MM.1S (cell line): ENCODE data around the gene PCNX3.

Experiments used
- DNase-seq: peaks from one replicate; pipeline ENCODE4 v3.0.0-alpha.2; 2015
- H2AFZ ChIP-seq: fragments of 300-600 bp; sonication (generic); 2 replicates; pipeline ENCODE4 v1.6.0; 2016; ENCODE audit warnings: antibody characterized with exemption, low read length
- H3F3A ChIP-seq: fragments of 300-600 bp; sonication (generic); 2 replicates; pipeline ENCODE4 v1.6.1; 2016; ENCODE audit warnings: mild to moderate bottlenecking, antibody characterized with exemption, low read length, moderate library complexity, mixed read lengths; ENCODE audit not compliant: insufficient read depth
- H3K27ac ChIP-seq: fragments of 300-600 bp; sonication (generic); 2 replicates; pipeline ENCODE4 v1.5.1; 2016; ENCODE audit warnings: mild to moderate bottlenecking, low read length
- H3K27me3 ChIP-seq: fragments of 300-600 bp; sonication (generic); replicated peaks from 2 replicates; pipeline ENCODE4 v1.6.0; 2016; ENCODE audit warnings: low read length; ENCODE audit not compliant: insufficient read depth
- H3K36me3 ChIP-seq: fragments of 300-600 bp; sonication (generic); replicated peaks from 2 replicates; pipeline ENCODE4 v1.6.1; 2016; ENCODE audit warnings: mild to moderate bottlenecking, low read length, mixed read lengths; ENCODE audit not compliant: insufficient read depth
- H3K4me1 ChIP-seq: fragments of 300-600 bp; sonication (generic); 2 replicates; pipeline ENCODE4 v1.6.1; 2016; ENCODE audit warnings: low read length, mixed read lengths
- H3K4me2 ChIP-seq: fragments of 300-600 bp; sonication (generic); 2 replicates; pipeline ENCODE4 v1.6.0; 2016; ENCODE audit warnings: low read depth, low read length
- H3K4me3 ChIP-seq: fragments of 300-600 bp; sonication (generic); 2 replicates; pipeline ENCODE4 v1.5.1; 2016; ENCODE audit warnings: low read length, mixed read lengths
- H3K79me2 ChIP-seq: fragments of 300-600 bp; sonication (generic); 2 replicates; pipeline ENCODE4 v1.6.1; 2016; ENCODE audit warnings: mixed run types, low read length, mixed read lengths
- H3K9ac ChIP-seq: fragments of 300-600 bp; sonication (generic); 2 replicates; pipeline ENCODE4 v1.6.1; 2016; ENCODE audit warnings: low read length, mixed read lengths
- H3K9me2 ChIP-seq: fragments of 300-600 bp; sonication (generic); replicated peaks from 2 replicates; pipeline ENCODE4 v1.6.1; 2016; ENCODE audit warnings: mild to moderate bottlenecking, low read length, mixed read lengths; ENCODE audit not compliant: insufficient read depth
- H3K9me3 ChIP-seq: fragments of 300-600 bp; sonication (generic); replicated peaks from 2 replicates; pipeline ENCODE4 v1.6.1; 2016; ENCODE audit warnings: mild to moderate bottlenecking, low read length, mixed read lengths; ENCODE audit not compliant: insufficient read depth
- H4K20me1 ChIP-seq: fragments of 300-600 bp; sonication (generic); 2 replicates; pipeline ENCODE4 v1.6.1; 2016; ENCODE audit warnings: mild to moderate bottlenecking, low read length, moderate library complexity, mixed read lengths; ENCODE audit not compliant: insufficient read depth
- EZH2 ChIP-seq: fragments of 300-600 bp; sonication (generic); optimal IDR thresholded peaks from 2 replicates; pipeline ENCODE3; 2017; ENCODE audit warnings: low read depth, mild to moderate bottlenecking, antibody characterized with exemption, low read length, mixed read lengths
- EZH2phosphoT487 ChIP-seq: fragments of 300-600 bp; sonication (generic); IDR thresholded peaks from 2 replicates; pipeline ENCODE4 v1.6.1; 2018; ENCODE audit warnings: antibody characterized with exemption, low read length
- TF ChIP-seq, protein P1 (sequence below): fragments of 300-600 bp; sonication (generic); IDR thresholded peaks from 2 replicates; pipeline ENCODE4 v1.5.1; 2016; ENCODE audit warnings: antibody characterized with exemption, low read length, mixed read lengths

The PCNX3 gene

DNA sequence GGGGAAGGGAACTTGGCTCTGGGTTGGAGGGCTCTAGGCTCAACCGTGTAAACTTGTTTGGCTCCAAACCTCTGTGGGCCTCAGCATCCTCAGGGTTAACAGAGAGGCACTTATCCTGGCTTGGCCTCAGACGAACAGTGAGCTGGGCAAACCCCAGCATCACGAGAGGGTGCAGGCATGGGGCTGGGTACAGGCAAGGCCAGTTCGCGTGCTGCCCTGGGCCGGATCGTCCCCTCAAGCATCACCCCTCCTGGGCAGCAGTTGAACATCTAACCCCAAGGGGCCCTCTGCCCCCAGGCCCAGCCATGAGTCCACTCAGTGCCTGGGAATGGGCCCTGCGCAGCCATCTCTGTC, 37.8 kb upstream of the PCNX3 start:
- Histone ChIP-seq H3K27ac (peak overlapping the region; percentile 63; the same call in 1 of the 2 replicates), H3F3A (peaks cover 26% of the 10 kb centered on the region), H3K79me2 (peaks cover 61% of the 10 kb centered on the region), H3K9ac (peak overlapping the region; percentile 87; the same call in 1 of the 2 replicates), H3K36me3 (no peaks in the 10 kb centered on the region), H3K4me2 (peak overlapping the region; percentile 98; the same call in 1 of the 2 replicates), H2AFZ (no peak overlapping the region), H3K4me3 (peak overlapping the region; percentile 91; the same call in 1 of the 2 replicates), H4K20me1 (no peaks in the 10 kb centered on the region), H3K9me3 (no peaks in the 10 kb centered on the region), H3K27me3 (no peaks in the 10 kb centered on the region), H3K4me1 (peaks cover 20% of the 10 kb centered on the region), H3K9me2 (no peaks in the 10 kb centered on the region)
- TF ChIP-seq EZH2phosphoT487 = no peak
- TF ChIP-seq, protein P1, sequence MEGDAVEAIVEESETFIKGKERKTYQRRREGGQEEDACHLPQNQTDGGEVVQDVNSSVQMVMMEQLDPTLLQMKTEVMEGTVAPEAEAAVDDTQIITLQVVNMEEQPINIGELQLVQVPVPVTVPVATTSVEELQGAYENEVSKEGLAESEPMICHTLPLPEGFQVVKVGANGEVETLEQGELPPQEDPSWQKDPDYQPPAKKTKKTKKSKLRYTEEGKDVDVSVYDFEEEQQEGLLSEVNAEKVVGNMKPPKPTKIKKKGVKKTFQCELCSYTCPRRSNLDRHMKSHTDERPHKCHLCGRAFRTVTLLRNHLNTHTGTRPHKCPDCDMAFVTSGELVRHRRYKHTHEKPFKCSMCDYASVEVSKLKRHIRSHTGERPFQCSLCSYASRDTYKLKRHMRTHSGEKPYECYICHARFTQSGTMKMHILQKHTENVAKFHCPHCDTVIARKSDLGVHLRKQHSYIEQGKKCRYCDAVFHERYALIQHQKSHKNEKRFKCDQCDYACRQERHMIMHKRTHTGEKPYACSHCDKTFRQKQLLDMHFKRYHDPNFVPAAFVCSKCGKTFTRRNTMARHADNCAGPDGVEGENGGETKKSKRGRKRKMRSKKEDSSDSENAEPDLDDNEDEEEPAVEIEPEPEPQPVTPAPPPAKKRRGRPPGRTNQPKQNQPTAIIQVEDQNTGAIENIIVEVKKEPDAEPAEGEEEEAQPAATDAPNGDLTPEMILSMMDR = no peak
- TF ChIP-seq EZH2 = no peak
- DNase-seq = no peak

DNA sequence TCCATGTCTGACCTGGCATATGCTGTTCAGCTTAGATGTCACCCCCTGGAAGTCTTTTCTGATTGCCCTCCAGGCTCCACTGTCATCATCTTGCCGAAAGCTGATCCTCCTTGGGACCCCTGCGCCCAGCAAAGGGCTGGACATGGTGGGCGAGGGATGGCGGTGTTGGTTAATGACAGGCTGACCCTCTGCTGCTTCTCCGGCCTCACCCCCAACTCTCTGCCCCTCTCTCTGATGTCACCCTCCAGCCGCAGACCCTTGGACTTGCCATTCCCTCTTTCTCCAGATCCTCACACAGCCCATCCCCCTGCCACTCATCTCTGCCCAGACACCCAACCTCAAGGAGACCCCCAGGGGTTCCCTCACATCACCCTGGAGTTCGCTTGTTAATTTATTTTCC, 37.4 kb upstream of the PCNX3 start:
- H3K27ac ChIP-seq = no peak overlapping the region; the same call in 1 of the 2 replicates
- H3K4me3 ChIP-seq = no peak overlapping the region
- TF ChIP-seq, protein P1 = no peak
- no peak for TF ChIP-seq EZH2phosphoT487
- no peak for TF ChIP-seq EZH2
- no peaks in the 10 kb centered on the region for H3K27me3 ChIP-seq
- H3K9me2 ChIP-seq = no peaks in the 10 kb centered on the region
- H4K20me1 ChIP-seq = no peaks in the 10 kb centered on the region
- H2AFZ ChIP-seq = no peak overlapping the region
- H3K79me2 ChIP-seq = peaks cover 57% of the 10 kb centered on the region
- peaks cover 23% of the 10 kb centered on the region for H3F3A ChIP-seq
- no peak overlapping the region for H3K9ac ChIP-seq
- no peak overlapping the region for H3K4me2 ChIP-seq
- no peak for DNase-seq
- peaks cover 20% of the 10 kb centered on the region for H3K4me1 ChIP-seq
- H3K9me3 ChIP-seq = no peaks in the 10 kb centered on the region
- no peaks in the 10 kb centered on the region for H3K36me3 ChIP-seq

DNA sequence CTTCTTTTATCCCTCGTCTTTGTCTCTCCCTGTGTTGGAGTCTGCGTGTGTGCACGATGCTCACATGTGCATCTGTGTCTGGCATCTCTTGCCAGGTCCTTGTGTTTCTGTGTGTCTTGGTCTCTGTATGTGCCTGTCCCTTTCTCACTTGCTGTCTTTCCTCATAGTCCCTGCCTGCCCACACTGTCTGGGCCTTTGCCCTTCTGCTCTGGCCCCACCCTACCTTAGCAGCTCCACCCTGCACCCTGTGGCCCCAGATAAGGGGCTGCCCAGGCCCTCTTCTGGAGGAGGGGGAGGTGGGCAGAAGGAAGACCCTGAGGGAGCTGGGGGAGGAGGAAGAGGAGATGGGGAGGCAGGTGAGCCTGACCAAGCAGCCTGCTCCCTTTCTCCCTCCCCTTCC, 36.9 kb upstream of the PCNX3 start:
- Histone ChIP-seq H2AFZ (no peak overlapping the region), H3K9me3 (no peaks in the 10 kb centered on the region), H3K4me1 (peaks cover 14% of the 10 kb centered on the region), H3K9me2 (no peaks in the 10 kb centered on the region), H4K20me1 (no peaks in the 10 kb centered on the region), H3K36me3 (no peaks in the 10 kb centered on the region), H3K79me2 (peaks cover 51% of the 10 kb centered on the region), H3K9ac (no peak overlapping the region), H3K27ac (no peak overlapping the region), H3K27me3 (no peaks in the 10 kb centered on the region), H3K4me2 (no peak overlapping the region), H3F3A (peaks cover 18% of the 10 kb centered on the region), H3K4me3 (no peak overlapping the region)
- TF ChIP-seq EZH2 = no peak
- TF ChIP-seq, protein P1 = no peak
- TF ChIP-seq EZH2phosphoT487 = no peak
- no peak for DNase-seq
